SK-N-SH (cell line): ENCODE data around the gene SLC9A7. TPM values are rescaled to one million over a fixed set of nuclear protein-coding genes. Genes with fewer than 3 reads are reported as not detected.

Experiments
- CTCF ChIA-PET: fragments of 300-600, 350-600 bp; formaldehyde crosslinking; extraction: SDS; loops from one replicate; lab custom pipeline; 2021; lab: Yijun Ruan, JAX
- POLR2A ChIA-PET: fragments of 350-600 bp; sonication (Branson Sonifier 250); formaldehyde crosslinking; extraction: SDS; loops from one replicate; lab custom pipeline; 2020; ENCODE audit warnings: antibody characterized with exemption, inconsistent platforms; lab: Yijun Ruan, JAX
- DNase-seq: peaks from one replicate; pipeline ENCODE4 v3.0.0; 2012
- H2AFZ ChIP-seq: fragments of 200-600 bp; sonication (generic); 2 replicates; pipeline ENCODE4 v1.8.1; 2016; ENCODE audit warnings: antibody characterized with exemption, mild to moderate bottlenecking, low read depth
- H3F3A ChIP-seq: fragments of 200-600 bp; sonication (generic); replicated peaks from 2 replicates; pipeline ENCODE3; 2016; ENCODE audit warnings: antibody characterized with exemption, mild to moderate bottlenecking; ENCODE audit not compliant: insufficient read depth
- H3K27ac ChIP-seq, 2 experiments: fragments of 200-500 bp in 1 of 2; fragments of 200-600 bp in 1 of 2; sonication (Bioruptor generic) in 1 of 2; sonication (generic), shearing (Covaris generic) in 1 of 2; 2 replicates each; pipeline versions ENCODE4 v1.5.1 to v1.6.1; 2014 to 2016; ENCODE audit warnings: low read depth in 2 of 2, inconsistent platforms in 1 of 2, low read length in 1 of 2, mild to moderate bottlenecking in 1 of 2, mixed read lengths in 1 of 2
- H3K27me3 ChIP-seq: fragments of 200-600 bp; sonication (generic), shearing (Covaris generic); 2 replicates; pipeline ENCODE4 v1.6.1; 2016; ENCODE audit warnings: mixed run types; ENCODE audit not compliant: insufficient read depth
- H3K36me3 ChIP-seq, 2 experiments: fragments of 200-500 bp in 1 of 2; fragments of 200-600 bp in 1 of 2; sonication (Bioruptor generic) in 1 of 2; sonication (generic) in 1 of 2; replicated peaks in 1 of 2; 2 replicates each; pipeline versions ENCODE3 to v1.5.1; 2014 to 2016; ENCODE audit warnings: low read length in 1 of 2, mild to moderate bottlenecking in 1 of 2; ENCODE audit not compliant: insufficient read depth in 2 of 2, control insufficient read depth in 1 of 2
- H3K4me1 ChIP-seq, 2 experiments: fragments of 200-500 bp in 1 of 2; fragments of 200-600 bp in 1 of 2; sonication (Bioruptor generic) in 1 of 2; sonication (generic), shearing (Covaris generic) in 1 of 2; 2 replicates each; pipeline versions ENCODE4 v1.5.1 to v1.6.1; 2014 to 2016; ENCODE audit warnings: low read depth in 1 of 2, low read length in 1 of 2, mixed run types in 1 of 2; ENCODE audit not compliant: insufficient read depth in 2 of 2, control insufficient read depth in 1 of 2
- H3K4me2 ChIP-seq: fragments of 200-600 bp; sonication (generic), shearing (Covaris generic); 2 replicates; pipeline ENCODE4 v1.6.1; 2017; ENCODE audit warnings: mixed run types
- H3K4me3 ChIP-seq, 2 experiments: fragments of 200-500 bp in 1 of 2; fragments of 200-600 bp in 1 of 2; sonication (Bioruptor generic) in 1 of 2; sonication (generic), shearing (Covaris generic) in 1 of 2; 2 replicates each; pipeline versions ENCODE4 v1.5.1 to v1.8.1; 2014 to 2016; ENCODE audit warnings: low read depth in 2 of 2, inconsistent platforms in 1 of 2, low read length in 1 of 2, mild to moderate bottlenecking in 1 of 2, mixed read lengths in 1 of 2, moderate library complexity in 1 of 2
- H3K79me2 ChIP-seq: fragments of 200-600 bp; sonication (generic); 2 replicates; pipeline ENCODE4 v1.8.1; 2017; ENCODE audit warnings: mild to moderate bottlenecking; ENCODE audit not compliant: insufficient read depth
- H3K9ac ChIP-seq: fragments of 200-600 bp; sonication (generic); 2 replicates; pipeline ENCODE4 v1.6.1; 2017; ENCODE audit warnings: mixed run types
- H3K9me2 ChIP-seq: fragments of 200-600 bp; sonication (generic); 2 replicates; pipeline ENCODE4 v1.6.1; 2017; ENCODE audit warnings: mixed run types
- H3K9me3 ChIP-seq: fragments of 200-600 bp; sonication (generic); 2 replicates; pipeline ENCODE4 v1.6.1; 2017; ENCODE audit warnings: mixed run types, mild to moderate bottlenecking, moderate library complexity
- H4K20me1 ChIP-seq: fragments of 200-600 bp; sonication (generic); 2 replicates; pipeline ENCODE4 v1.6.1; 2017; ENCODE audit warnings: mild to moderate bottlenecking, mixed run types; ENCODE audit not compliant: insufficient read depth
- FOSL2 ChIP-seq: IDR thresholded peaks from 2 replicates; pipeline ENCODE4 v1.4.0; 2012; ENCODE audit warnings: low read depth, mild to moderate bottlenecking, moderate library complexity, borderline replicate concordance
- FOXJ3 ChIP-seq: sonication (generic); formaldehyde crosslinking; IDR thresholded peaks from 2 replicates; pipeline ENCODE4 v1.5.1; 2020; ENCODE audit warnings: mild to moderate bottlenecking, missing genetic modification reagents
- GATA2 ChIP-seq: sonication (generic); formaldehyde crosslinking; IDR thresholded peaks from 2 replicates; pipeline ENCODE4 v1.5.0; 2020; ENCODE audit warnings: mild to moderate bottlenecking, missing genetic modification reagents
- JUND ChIP-seq: IDR thresholded peaks from 2 replicates; pipeline ENCODE4 v1.4.0; 2012
- MAX ChIP-seq: IDR thresholded peaks from 2 replicates; pipeline ENCODE4 v1.4.0; 2012; ENCODE audit warnings: low read depth
- MXI1 ChIP-seq: IDR thresholded peaks from 2 replicates; pipeline ENCODE4 v1.6.1; 2012; ENCODE audit warnings: mild to moderate bottlenecking, low read depth, low read length, improper control_type of control experiment
- NFIC ChIP-seq: IDR thresholded peaks from 2 replicates; pipeline ENCODE4 v1.4.0; 2012; ENCODE audit warnings: borderline replicate concordance
- RAD21 ChIP-seq: IDR thresholded peaks from 2 replicates; pipeline ENCODE4 v1.6.1; 2012; ENCODE audit warnings: mild to moderate bottlenecking, low read length
- RCOR1 ChIP-seq: fragments of 150-350 bp; IDR thresholded peaks from 2 replicates; pipeline ENCODE4 v1.6.1; 2017; ENCODE audit warnings: antibody characterized with exemption, low read length
- REST ChIP-seq: IDR thresholded peaks from 2 replicates; pipeline ENCODE4 v1.6.1; 2012; ENCODE audit warnings: mild to moderate bottlenecking, low read depth, low read length, moderate library complexity
- RFX5 ChIP-seq: IDR thresholded peaks from 2 replicates; pipeline ENCODE4 v1.6.1; 2012; ENCODE audit warnings: mild to moderate bottlenecking, improper control_type of control experiment, low read length
- ZBTB33 ChIP-seq: IDR thresholded peaks from 2 replicates; pipeline ENCODE4 v1.4.0; 2012; ENCODE audit warnings: low read depth, borderline replicate concordance
- WGBS: methylation state at CpG from one replicate; pipeline ENCODE4 v1.1.6; 2017; ENCODE audit warnings: low lambda C conversion rate; 5-methylcytosine and 5-hydroxymethylcytosine counted together
- polyA plus RNA-seq, 3 experiments: library from polyadenylated mRNA; depleted of rRNA; stranded (reverse); fragments of >200 nt; gene quantifications; 2 replicates each; pipeline ENCODE4 v1.2.3, GENCODE V29; 2012

Gene SLC9A7
- polyA plus RNA-seq, 1 of the 3 experiments (the other 2 are of a cell fraction), result 10.5 TPM

- no peak for DNase-seq
- no peaks in the 10 kb centered on the region for H3F3A ChIP-seq
- H2AFZ ChIP-seq, result no peak overlapping the region
Measured at GRCh38 chrX:46722742-46723568, 36.0 kb downstream of the SLC9A7 start.

More at GRCh38 chrX:46722742-46723568, 36.0 kb downstream of the SLC9A7 start:
- TF ChIP-seq REST (no peak), FOSL2 (no peak), RAD21 (no peak), ZBTB33 (no peak), JUND (no peak), RFX5 (no peak), MAX (no peak), RCOR1 (no peak), FOXJ3 (CRISPR knock-in tag) (no peak), NFIC (no peak), GATA2 (CRISPR knock-in tag) (no peak), MXI1 (no peak)
- ChIA-PET POLR2A (no interaction called here), CTCF (no interaction called here)
- Histone ChIP-seq H3K9ac (no peak overlapping the region), H3K36me3 (no peaks in the 10 kb centered on the region), H3K27ac (no peak overlapping the region), H3K9me2 (no peaks in the 10 kb centered on the region), H3K4me1 (no peaks in the 10 kb centered on the region; a peak in 1 of 4 replicates), H4K20me1 (0 out of 2 replicates have a peak, but pooled peaks cover 7% of the 10 kb centered on the region), H3K9me3 (no peaks in the 10 kb centered on the region), H3K27me3 (no peaks in the 10 kb centered on the region), H3K4me3 (no peak overlapping the region), H3K4me2 (no peak overlapping the region), H3K79me2 (no peaks in the 10 kb centered on the region)
- WGBS, result 54% methylated on average over 7 of the region's 7 CpGs
